PC-3 (cell line): ENCODE results near the gene RINT1.

Experiments
- EZH2 ChIP-seq: fragments of 300-600 bp; sonication (generic); IDR thresholded peaks from one replicate; pipeline ENCODE4 v1.6.1; 2017; ENCODE audit warnings: antibody characterized with exemption, mild to moderate bottlenecking, low read length; ENCODE audit not compliant: unreplicated experiment
- EZH2phosphoT487 ChIP-seq: fragments of 300-600 bp; sonication (generic); IDR thresholded peaks from 2 replicates; pipeline ENCODE4 v1.6.1; 2018; ENCODE audit warnings: mild to moderate bottlenecking, antibody characterized with exemption, low read length, borderline replicate concordance
- TF ChIP-seq, protein P1 (sequence below): fragments of 300-600 bp; sonication (generic); conservative IDR thresholded peaks from 2 replicates; pipeline ENCODE4 v1.5.1; 2017; ENCODE audit warnings: antibody characterized with exemption, low read depth, mild to moderate bottlenecking, low read length

DNA sequence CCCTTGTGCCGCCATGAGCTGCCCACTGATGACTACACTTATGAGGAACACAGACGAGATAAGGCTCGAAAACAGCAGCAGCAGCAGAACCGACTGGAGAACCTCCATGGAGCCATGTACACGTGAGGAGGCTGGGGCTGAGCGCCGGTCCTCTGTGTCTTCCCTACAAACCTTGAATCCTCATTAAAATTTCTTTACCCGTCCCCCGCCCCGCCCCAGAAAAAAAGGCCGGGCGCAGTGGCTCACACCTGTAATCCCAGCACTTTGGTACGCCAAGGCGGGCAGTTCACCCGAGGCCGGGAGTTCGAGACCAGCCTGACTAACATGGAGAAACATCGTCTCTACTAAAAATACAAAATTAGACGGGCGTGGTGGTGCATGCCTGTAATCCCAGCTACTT, 1.5 kb upstream of the RINT1 start:
- TF ChIP-seq, protein P1, sequence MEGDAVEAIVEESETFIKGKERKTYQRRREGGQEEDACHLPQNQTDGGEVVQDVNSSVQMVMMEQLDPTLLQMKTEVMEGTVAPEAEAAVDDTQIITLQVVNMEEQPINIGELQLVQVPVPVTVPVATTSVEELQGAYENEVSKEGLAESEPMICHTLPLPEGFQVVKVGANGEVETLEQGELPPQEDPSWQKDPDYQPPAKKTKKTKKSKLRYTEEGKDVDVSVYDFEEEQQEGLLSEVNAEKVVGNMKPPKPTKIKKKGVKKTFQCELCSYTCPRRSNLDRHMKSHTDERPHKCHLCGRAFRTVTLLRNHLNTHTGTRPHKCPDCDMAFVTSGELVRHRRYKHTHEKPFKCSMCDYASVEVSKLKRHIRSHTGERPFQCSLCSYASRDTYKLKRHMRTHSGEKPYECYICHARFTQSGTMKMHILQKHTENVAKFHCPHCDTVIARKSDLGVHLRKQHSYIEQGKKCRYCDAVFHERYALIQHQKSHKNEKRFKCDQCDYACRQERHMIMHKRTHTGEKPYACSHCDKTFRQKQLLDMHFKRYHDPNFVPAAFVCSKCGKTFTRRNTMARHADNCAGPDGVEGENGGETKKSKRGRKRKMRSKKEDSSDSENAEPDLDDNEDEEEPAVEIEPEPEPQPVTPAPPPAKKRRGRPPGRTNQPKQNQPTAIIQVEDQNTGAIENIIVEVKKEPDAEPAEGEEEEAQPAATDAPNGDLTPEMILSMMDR: no peak
- TF ChIP-seq EZH2: no peak
- no peak for TF ChIP-seq EZH2phosphoT487
